Breast epithelium (tissue), 4 donors: ENCODE data around the gene PCDHB8. TPM values are rescaled to one million over a fixed set of nuclear protein-coding genes. Genes with fewer than 3 reads are reported as not detected.
"Not testable (repeated sequence)": the region's sequence is repeated elsewhere in the genome, so short reads cannot be mapped to it uniquely, and the experiment has no call there.

Experiments used
- DNase-seq, 2 donors: peaks; one replicate each; pipeline ENCODE4 v3.0.0-alpha.2; 2019; ENCODE audit warnings: low spot score in 2 of 2
- H3K27ac ChIP-seq, 2 donors: fragments of 200-600 bp; sonication (generic) in 1 of 2; one replicate each; pipeline ENCODE4 v1.5.1; 2016 to 2019; ENCODE audit warnings: mild to moderate bottlenecking in 1 of 2
- H3K27me3 ChIP-seq, 2 donors: fragments of 200-600 bp; sonication (generic) in 1 of 2; one replicate each; pipeline versions ENCODE4 v1.5.1 to v1.6.0; 2017 to 2019; ENCODE audit warnings: control low read depth in 1 of 2, mild to moderate bottlenecking in 1 of 2
- H3K36me3 ChIP-seq: fragments of 200-600 bp; one replicate; pipeline ENCODE4 v1.5.1; 2019
- H3K4me1 ChIP-seq, 2 donors: fragments of 200-600 bp; sonication (generic); one replicate each; pipeline ENCODE4 v1.5.1; 2016 to 2019; ENCODE audit warnings: control low read depth in 1 of 2
- H3K4me3 ChIP-seq, 3 donors: fragments of 200-600 bp; sonication (generic); 1 replicate in 2 of 3; 2 replicates in 1 of 3; pipeline ENCODE4 v1.5.1; 2016 to 2019; ENCODE audit warnings: mild to moderate bottlenecking in 3 of 3, moderate library complexity in 2 of 3
- H3K9me3 ChIP-seq, 2 donors: fragments of 200-600 bp; sonication (generic) in 1 of 2; one replicate each; pipeline ENCODE4 v1.5.1; 2016 to 2019; ENCODE audit warnings: control low read depth in 1 of 2
- CTCF ChIP-seq, 3 donors: fragments of 450-650 bp; IDR thresholded peaks; one replicate each; pipeline ENCODE4 v1.5.1; 2016 to 2017; ENCODE audit warnings: antibody characterized with exemption in 3 of 3, mild to moderate bottlenecking in 3 of 3, moderate library complexity in 3 of 3
- POLR2A ChIP-seq: fragments of 450-650 bp; IDR thresholded peaks from one replicate; pipeline ENCODE4 v1.6.1; 2016; ENCODE audit warnings: antibody characterized with exemption, mild to moderate bottlenecking, moderate library complexity
- POLR2AphosphoS5 ChIP-seq, 3 donors: sonication (generic); formaldehyde crosslinking; IDR thresholded peaks; one replicate each; pipeline ENCODE4 v1.6.1; 2017; ENCODE audit warnings: antibody characterized with exemption in 3 of 3
- intact Hi-C: fragments of 100-400 bp; cut with DNase I; formaldehyde crosslinking; loops from one replicate; pipeline ENCODE4 v1.15.1; 2023; ENCODE audit warnings: low total_unique reads
- total RNA-seq, 3 donors: library from RNA; depleted of rRNA; stranded (reverse); fragments of >200 nt; gene quantifications; one replicate each; pipeline ENCODE4 v1.1.0, GENCODE V29; 2016

Gene PCDHB8
- total RNA-seq, 3 donors from 2014 or later = 0.73 to 4.6 (median 0.80) TPM

GRCh38 chr5:141172381-141173204 lies 5.0 kb upstream of the PCDHB8 start, which contains the start of gene PCDHB7:
PCDHB7 (plus strand) TSS chr5:141172644; CDS start chr5:141172836, 192 bp downstream.
- Histone ChIP-seq H3K27ac (no peak within 1 kb of the TSS), H3K36me3 (no peaks in the 10 kb centered on the region), H3K4me1 (no peaks in the 10 kb centered on the region), H3K9me3 (peaks cover 49 to 74% of the 10 kb centered on the region in 2 donors), H3K27me3 (no peaks in the 10 kb centered on the region), H3K4me3 (peak within 1 kb of the TSS; percentile 7 to 24 (median 21))
- intact Hi-C loops = no loop called here
- DNase-seq = no peak
- TF ChIP-seq POLR2A = no peak
- peak in 2 of 3 donors; percentile 20 to 28 for TF ChIP-seq CTCF (IDR thresholded peaks at IDR 0.05)

GRCh38 chr5:141174291-141175104 lies 3.1 kb upstream of the PCDHB8 start:
- H3K27me3 ChIP-seq, DNase-seq, intact Hi-C loops, H3K4me1 ChIP-seq, H3K36me3 ChIP-seq, H3K27ac ChIP-seq: not testable (repeated sequence)
- Histone ChIP-seq H3K4me3 (peak overlapping the region in 1 of 3 donors; percentile 4), H3K9me3 (peaks cover 52 to 75% of the 10 kb centered on the region in 2 donors)

GRCh38 chr5:141175933-141176332 lies 1.7 kb upstream of the PCDHB8 start:
- peaks cover 59 to 79% of the 10 kb centered on the region in 2 donors for H3K9me3 ChIP-seq
- intact Hi-C loops = no loop called here

GRCh38 chr5:141179371-141179770 lies 1.8 kb downstream of the PCDHB8 start:
- H3K9me3 ChIP-seq = peaks cover 62 to 71% of the 10 kb centered on the region in 2 donors
- H3K4me3 ChIP-seq, H3K4me1 ChIP-seq, H3K36me3 ChIP-seq, intact Hi-C loops, H3K27ac ChIP-seq, H3K27me3 ChIP-seq, DNase-seq: not testable (repeated sequence)

More at GRCh38 chr5:141175933-141176332, 1.7 kb upstream of the PCDHB8 start:
- Histone ChIP-seq H3K4me1 (no peaks in the 10 kb centered on the region), H3K4me3 (no peak overlapping the region), H3K27ac (no peak overlapping the region), H3K36me3 (no peaks in the 10 kb centered on the region), H3K27me3 (no peaks in the 10 kb centered on the region)
- no peak for DNase-seq
- TF ChIP-seq POLR2A (no peak), POLR2AphosphoS5 (IDR thresholded peaks at IDR 0.05) (no peak), CTCF (IDR thresholded peaks at IDR 0.05) (no peak)

GRCh38 chr5:141179876-141180275 lies 2.3 kb downstream of the PCDHB8 start:
- peaks cover 62 to 71% of the 10 kb centered on the region in 2 donors for H3K9me3 ChIP-seq
- not testable (repeated sequence) for H3K27me3 ChIP-seq

GRCh38 chr5:141180313-141180712 lies 2.7 kb downstream of the PCDHB8 start:
- H3K4me3 ChIP-seq = no peak overlapping the region
- no peaks in the 10 kb centered on the region for H3K4me1 ChIP-seq
- H3K9me3 ChIP-seq = peaks cover 58 to 71% of the 10 kb centered on the region in 2 donors
- H3K36me3 ChIP-seq = no peaks in the 10 kb centered on the region
- no peak for DNase-seq
- intact Hi-C loops = no loop called here
- no peak overlapping the region for H3K27ac ChIP-seq
- no peak for TF ChIP-seq CTCF (IDR thresholded peaks at IDR 0.05)
- TF ChIP-seq POLR2A = no peak
- TF ChIP-seq POLR2AphosphoS5 (IDR thresholded peaks at IDR 0.05) = no peak
- H3K27me3 ChIP-seq = no peaks in the 10 kb centered on the region

More at GRCh38 chr5:141179876-141180275, 2.3 kb downstream of the PCDHB8 start:
- H3K4me1 ChIP-seq, H3K27ac ChIP-seq, DNase-seq, intact Hi-C loops, H3K36me3 ChIP-seq, H3K4me3 ChIP-seq: not testable (repeated sequence)
